HS-27A (cell line): Measurements from ENCODE around the gene PCIF1.
"Not testable (repeated sequence)": the region's sequence is repeated elsewhere in the genome, so short reads cannot be mapped to it uniquely, and the experiment has no call there.

Source experiments
- DNase-seq: peaks from one replicate; pipeline ENCODE4 v3.0.0-alpha.2; 2012; ENCODE audit warnings: low read depth, missing footprints

Gene PCIF1

GRCh38 chr20:45934586-45935415, at the start of gene PCIF1:
Gene PCIF1 (plus strand): TSS chr20:45934683. CDS start chr20:45939000, 4,317 bp downstream.
- DNase-seq, result peak; percentile 98

- DNase-seq, result no peak
Observed at GRCh38 chr20:45886590-45887345, 47.7 kb upstream of the PCIF1 start.

GRCh38 chr20:45887346-45887715, 47.2 kb upstream of the PCIF1 start, which contains the start of gene SPATA25:
Gene SPATA25 (minus strand): TSS chr20:45887622. CDS start chr20:45887590, 32 bp downstream.
- no peak for DNase-seq

DNA sequence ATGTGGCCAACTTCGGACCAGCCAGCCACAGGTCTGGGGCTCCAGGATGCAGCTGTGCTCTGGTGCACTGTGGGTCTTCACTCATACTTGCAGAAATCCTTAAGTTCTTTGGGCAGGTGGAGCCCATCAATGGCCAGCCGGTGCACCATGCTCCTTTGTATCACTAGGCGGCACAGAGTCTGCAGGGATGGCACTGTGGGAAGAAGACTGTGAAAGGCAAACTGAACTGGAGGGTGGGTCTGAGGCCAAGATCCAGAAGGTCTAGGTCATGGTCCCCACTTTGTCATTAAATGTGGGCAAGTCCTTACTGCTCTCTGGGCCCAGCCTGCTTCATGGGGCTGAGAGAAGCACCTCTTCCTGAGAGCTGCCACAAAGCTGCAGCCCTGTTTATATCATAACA, 45.8 kb upstream of the PCIF1 start:
- no peak for DNase-seq

DNA sequence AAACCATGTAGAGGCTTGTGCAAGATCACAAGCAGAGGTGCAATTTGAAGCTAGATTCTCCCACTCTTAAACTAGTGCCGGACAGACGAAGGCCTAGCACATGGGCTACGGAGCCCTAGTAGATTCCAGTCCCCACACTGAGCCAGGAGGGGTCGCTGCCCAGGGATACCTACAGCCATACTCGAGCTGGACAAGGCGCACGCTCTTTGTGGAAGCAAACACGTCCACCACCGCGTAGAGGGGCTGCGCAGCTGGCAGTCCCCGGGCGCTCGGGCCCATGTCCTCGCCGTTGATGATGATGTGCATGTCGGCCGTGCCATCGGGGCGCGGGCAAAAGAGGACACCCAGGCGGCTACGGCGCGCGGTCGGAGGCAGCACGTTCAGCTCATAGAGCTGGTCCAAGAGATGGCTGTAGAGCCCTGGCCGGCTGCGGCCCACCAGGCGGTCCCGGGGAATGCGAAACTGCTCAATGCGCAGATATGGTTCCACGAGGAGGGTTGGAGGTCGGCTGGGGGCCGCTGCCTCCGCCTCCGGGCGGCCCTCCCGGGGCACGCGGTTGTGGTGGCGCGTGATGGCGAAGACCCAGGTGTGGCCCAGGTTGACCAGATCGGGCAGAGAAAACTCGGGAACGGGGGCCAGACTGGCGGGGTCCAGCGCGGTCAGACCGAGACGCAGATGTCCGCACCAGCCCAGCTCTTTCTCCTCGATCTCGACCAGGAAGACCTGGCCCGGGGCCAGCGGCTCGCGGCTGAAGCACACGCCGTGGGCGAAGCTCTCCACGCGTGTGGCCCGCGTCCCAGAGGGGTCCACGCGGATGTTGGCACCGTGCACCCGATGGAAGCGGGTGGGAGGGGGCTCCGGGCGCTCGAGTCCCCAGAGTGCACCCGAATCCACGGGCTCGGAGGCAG, 44.2 kb upstream of the PCIF1 start:
- no peak for DNase-seq

DNA sequence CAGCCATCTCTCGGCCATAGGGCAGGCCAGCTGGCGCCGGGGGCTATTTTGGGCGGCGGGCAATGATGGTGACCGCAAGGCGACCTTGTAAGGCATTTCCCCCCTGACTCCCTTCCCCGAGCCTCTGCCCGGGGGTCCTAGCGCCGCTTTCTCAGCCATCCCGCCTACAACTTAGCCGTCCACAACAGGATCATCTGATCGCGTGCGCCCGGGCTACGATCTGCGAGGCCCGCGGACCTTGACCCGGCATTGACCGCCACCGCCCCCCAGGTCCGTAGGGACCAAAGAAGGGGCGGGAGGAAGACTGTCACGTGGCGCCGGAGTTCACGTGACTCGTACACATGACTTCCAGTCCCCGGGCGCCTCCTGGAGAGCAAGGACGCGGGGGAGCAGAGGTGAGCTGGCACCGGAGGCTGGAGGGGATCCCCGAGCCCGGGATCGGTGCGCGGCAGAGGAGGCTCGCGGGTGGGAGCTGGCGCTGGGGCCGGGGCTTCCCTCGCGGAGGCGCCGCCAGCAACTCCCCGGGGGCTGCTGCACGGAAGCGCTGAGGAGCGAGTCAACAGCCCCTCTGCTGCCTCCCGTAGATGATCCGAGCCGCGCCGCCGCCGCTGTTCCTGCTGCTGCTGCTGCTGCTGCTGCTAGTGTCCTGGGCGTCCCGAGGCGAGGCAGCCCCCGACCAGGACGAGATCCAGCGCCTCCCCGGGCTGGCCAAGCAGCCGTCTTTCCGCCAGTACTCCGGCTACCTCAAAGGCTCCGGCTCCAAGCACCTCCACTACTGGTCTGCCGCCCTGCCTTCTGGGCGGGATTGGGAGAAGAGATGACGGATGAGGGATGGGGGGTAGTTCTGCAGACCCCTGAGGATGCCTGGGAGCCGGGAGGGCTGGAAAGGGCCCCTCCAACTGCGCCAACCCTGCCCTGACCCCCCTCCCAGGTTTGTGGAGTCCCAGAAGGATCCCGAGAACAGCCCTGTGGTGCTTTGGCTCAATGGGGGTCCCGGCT, 43.2 kb upstream of the PCIF1 start, which contains the start of the genes CTSA and NEURL2:
TSS of gene CTSA (plus strand) at position 351 of the 999 bp plus-strand sequence. CDS start at position 585, 234 bp downstream.
TSS of gene NEURL2 (minus strand) at position 224 of the 999 bp plus-strand sequence. CDS start at position 7, 217 bp downstream.
- peak; percentile 84 for DNase-seq

GRCh38 chr20:45892049-45892825, 42.2 kb upstream of the PCIF1 start:
- no peak for DNase-seq

DNA sequence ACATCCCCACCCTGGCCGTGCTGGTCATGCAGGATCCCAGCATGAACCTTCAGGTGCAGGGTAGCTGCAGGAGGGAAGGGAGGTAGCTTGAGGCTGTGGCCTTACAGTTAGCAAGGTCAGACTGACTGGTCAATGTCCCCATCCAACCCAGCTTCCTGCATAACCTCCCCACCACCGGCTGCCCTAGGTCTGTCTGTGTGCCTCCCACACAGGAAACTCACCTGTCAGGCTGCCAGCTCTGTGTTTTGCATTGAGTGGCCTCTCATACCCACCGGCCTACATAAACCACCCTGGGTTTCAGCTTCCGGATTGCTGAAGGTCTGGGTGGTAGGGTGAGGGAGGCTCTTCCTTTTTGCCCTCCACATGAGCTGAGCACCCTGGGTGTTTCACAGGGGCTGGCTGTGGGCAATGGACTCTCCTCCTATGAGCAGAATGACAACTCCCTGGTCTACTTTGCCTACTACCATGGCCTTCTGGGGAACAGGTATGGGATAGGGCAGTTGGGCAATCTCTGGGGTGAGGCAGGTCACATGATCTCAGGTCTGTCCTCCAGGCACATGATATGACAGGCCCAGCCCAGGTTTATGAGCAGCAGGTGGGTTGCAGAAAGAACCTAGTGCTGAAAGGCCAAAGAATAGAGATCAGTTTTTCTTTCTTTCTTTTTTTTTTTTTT, 41.5 kb upstream of the PCIF1 start:
- DNase-seq, result no peak

GRCh38 chr20:45893831-45894230, 40.7 kb upstream of the PCIF1 start:
- DNase-seq, result no peak

DNA sequence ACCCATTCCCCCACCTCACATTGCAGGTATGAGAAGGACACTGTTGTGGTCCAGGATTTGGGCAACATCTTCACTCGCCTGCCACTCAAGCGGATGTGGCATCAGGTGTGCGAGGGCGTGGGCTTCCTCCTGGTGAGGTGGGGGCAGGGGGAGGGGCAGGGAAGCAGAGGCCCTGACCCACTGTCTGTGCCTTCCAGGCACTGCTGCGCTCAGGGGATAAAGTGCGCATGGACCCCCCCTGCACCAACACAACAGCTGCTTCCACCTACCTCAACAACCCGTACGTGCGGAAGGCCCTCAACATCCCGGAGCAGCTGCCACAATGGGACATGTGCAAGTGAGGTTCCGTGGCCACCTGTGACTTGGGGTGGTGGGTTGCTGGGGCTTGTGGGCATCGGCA, 39.7 kb upstream of the PCIF1 start:
- no peak for DNase-seq

GRCh38 chr20:45896641-45897161, 37.8 kb upstream of the PCIF1 start:
- no peak for DNase-seq

DNA sequence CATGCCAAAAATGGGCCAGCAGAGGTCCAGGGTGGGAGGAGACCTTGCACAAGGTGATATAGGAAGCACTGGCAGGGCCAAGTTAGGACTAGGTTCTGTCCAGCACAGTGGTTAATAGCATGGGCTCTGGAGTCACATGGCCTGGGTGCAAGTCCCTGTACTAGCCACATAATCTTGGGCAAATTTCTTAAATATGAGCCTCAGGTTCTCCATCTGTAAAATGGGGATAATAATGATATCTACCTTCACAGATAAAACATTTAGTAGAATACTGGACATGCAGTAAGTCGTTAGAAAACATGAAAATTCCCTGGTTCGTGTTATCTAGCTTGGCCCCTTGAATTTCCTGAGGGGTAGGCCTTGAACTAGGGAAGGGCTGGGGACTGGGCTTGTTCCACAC, 37.2 kb upstream of the PCIF1 start:
- DNase-seq, result no peak

GRCh38 chr20:45897692-45898091, 36.8 kb upstream of the PCIF1 start:
- no peak for DNase-seq

DNA sequence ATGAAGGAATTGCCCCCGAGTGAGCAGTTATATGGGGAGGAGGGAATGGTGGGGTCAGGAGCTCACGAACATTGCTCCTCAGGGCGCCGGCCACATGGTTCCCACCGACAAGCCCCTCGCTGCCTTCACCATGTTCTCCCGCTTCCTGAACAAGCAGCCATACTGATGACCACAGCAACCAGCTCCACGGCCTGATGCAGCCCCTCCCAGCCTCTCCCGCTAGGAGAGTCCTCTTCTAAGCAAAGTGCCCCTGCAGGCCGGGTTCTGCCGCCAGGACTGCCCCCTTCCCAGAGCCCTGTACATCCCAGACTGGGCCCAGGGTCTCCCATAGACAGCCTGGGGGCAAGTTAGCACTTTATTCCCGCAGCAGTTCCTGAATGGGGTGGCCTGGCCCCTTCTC, 36.2 kb upstream of the PCIF1 start:
- DNase-seq, result no peak

GRCh38 chr20:45899046-45899835, 35.2 kb upstream of the PCIF1 start:
- DNase-seq, result no peak

DNA sequence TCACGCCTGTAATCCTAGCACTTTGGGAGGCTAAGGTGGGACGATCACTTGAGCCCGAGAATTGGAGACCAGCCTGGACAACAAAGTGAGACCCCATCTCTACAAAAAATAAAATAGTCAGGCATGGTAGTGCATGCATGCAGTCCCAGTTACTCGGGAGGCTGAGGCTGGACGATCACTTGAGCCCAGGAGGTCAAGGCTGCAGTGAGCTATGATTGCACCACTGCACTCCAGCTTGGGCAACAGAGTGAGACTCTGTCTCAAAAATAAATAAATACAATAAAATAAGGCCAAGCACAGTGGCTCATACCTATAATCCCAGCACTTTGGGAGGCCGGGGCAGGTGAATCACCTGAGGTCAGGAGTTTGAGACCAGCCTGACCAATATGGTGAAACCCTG, 33.2 kb upstream of the PCIF1 start:
- DNase-seq, result not testable (repeated sequence)

GRCh38 chr20:45902199-45902701, 32.2 kb upstream of the PCIF1 start:
- no peak for DNase-seq
